Retinal pigment epithelial cell (primary cell): ENCODE measurements around the gene TMEM167A.

Source experiments
- DNase-seq: peaks from one replicate; pipeline ENCODE4 v3.0.0-alpha.2; 2010; ENCODE audit warnings: low read depth
- H3K4me3 ChIP-seq: 2 replicates; pipeline ENCODE4 v1.5.1; 2011; ENCODE audit warnings: mild to moderate bottlenecking, low read length, control low read depth, moderate library complexity
- CTCF ChIP-seq: conservative IDR thresholded peaks from 2 replicates; pipeline ENCODE4 v1.5.1; 2011; ENCODE audit warnings: low read depth, low read length, control low read depth, inconsistent platforms

TMEM167A gene

GRCh38 chr5:83026516-83026915 lies 50.7 kb downstream of the TMEM167A start:
- DNase-seq, result no peak
- TF ChIP-seq CTCF, result no peak
- no peak overlapping the region for H3K4me3 ChIP-seq

GRCh38 chr5:83025690-83026478 lies 51.3 kb downstream of the TMEM167A start:
- no peak overlapping the region for H3K4me3 ChIP-seq
- no peak for TF ChIP-seq CTCF
- no peak for DNase-seq

- no peak overlapping the region for H3K4me3 ChIP-seq
- no peak for DNase-seq
- TF ChIP-seq CTCF, result no peak
These were observed 54.9 kb downstream of the TMEM167A start for GRCh38 chr5:83022334-83022733.

DNA sequence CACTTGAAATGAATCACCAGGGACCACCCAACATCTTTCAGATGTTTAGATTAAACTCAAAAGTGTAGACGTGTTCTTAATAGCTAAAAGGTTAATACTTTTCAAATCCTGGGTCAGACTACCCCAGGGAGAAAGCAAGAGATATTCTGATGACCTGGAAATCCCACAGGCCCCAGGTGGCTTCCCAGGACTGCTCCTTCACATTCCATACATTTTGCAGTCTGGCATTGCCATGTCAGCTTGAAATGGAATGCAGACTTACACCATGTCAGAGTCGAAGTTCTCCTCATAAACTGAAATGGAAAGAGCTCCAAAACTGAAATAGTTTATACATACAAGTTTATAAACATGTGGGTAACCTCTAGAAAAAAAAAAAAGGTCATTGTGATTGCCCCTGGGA lies 61.5 kb downstream of the TMEM167A start:
- no peak for TF ChIP-seq CTCF
- no peak overlapping the region for H3K4me3 ChIP-seq
- DNase-seq, result no peak

DNA sequence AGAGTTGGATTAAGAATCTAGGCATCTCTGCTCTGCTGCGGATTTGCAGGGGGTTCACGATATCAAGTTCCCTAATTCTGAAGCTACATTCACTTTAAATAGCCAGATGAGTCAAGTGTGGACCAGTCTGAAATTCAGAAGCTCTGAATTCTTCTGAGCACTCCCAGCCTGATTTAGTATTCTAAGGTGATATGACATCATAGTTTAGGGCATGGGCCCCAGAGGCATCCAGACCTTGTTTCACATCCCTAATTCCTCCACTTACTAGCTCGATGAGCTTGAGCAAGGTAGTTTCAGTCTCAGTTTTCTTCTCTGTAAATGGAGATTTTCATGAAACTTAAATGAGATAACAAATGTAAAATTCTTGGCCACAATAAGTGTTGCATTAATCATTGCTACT lies 65.2 kb downstream of the TMEM167A start:
- DNase-seq, result no peak
- no peak overlapping the region for H3K4me3 ChIP-seq
- TF ChIP-seq CTCF, result no peak

GRCh38 chr5:83009408-83009807 lies 67.8 kb downstream of the TMEM167A start:
- TF ChIP-seq CTCF, result no peak
- DNase-seq, result no peak
- no peak overlapping the region for H3K4me3 ChIP-seq

DNA sequence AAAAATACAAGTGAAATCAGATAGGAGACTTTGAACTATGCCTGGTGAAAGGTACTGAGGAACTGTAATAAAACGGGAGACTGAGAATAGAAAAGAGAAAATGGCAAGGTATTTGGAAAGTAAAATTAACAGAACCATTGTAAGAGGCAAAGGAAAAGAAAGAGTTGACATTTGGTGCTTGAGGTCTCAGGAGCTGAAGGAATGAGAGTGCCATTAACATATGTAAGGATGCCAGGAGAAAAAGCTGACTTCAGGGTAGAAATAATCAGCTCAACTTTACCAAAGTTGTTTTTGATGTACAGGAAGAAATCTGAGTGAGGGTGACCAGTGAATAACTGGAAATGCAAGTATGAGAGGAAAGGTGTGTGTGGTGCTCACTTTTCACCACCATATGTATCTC lies 69.4 kb downstream of the TMEM167A start:
- no peak for TF ChIP-seq CTCF
- H3K4me3 ChIP-seq, result no peak overlapping the region
- no peak for DNase-seq
